GM12874 (cell line): ENCODE measurements around the gene NDC1.

Experiments used
- TF ChIP-seq, protein P1 (sequence below): IDR thresholded peaks from 2 replicates; pipeline ENCODE4 v1.5.1; 2011; ENCODE audit warnings: low read depth, mild to moderate bottlenecking, control low read depth, low read length, moderate library complexity; ENCODE audit not compliant: insufficient read depth

NDC1 gene, protein sequence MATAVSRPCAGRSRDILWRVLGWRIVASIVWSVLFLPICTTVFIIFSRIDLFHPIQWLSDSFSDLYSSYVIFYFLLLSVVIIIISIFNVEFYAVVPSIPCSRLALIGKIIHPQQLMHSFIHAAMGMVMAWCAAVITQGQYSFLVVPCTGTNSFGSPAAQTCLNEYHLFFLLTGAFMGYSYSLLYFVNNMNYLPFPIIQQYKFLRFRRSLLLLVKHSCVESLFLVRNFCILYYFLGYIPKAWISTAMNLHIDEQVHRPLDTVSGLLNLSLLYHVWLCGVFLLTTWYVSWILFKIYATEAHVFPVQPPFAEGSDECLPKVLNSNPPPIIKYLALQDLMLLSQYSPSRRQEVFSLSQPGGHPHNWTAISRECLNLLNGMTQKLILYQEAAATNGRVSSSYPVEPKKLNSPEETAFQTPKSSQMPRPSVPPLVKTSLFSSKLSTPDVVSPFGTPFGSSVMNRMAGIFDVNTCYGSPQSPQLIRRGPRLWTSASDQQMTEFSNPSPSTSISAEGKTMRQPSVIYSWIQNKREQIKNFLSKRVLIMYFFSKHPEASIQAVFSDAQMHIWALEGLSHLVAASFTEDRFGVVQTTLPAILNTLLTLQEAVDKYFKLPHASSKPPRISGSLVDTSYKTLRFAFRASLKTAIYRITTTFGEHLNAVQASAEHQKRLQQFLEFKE

DNA sequence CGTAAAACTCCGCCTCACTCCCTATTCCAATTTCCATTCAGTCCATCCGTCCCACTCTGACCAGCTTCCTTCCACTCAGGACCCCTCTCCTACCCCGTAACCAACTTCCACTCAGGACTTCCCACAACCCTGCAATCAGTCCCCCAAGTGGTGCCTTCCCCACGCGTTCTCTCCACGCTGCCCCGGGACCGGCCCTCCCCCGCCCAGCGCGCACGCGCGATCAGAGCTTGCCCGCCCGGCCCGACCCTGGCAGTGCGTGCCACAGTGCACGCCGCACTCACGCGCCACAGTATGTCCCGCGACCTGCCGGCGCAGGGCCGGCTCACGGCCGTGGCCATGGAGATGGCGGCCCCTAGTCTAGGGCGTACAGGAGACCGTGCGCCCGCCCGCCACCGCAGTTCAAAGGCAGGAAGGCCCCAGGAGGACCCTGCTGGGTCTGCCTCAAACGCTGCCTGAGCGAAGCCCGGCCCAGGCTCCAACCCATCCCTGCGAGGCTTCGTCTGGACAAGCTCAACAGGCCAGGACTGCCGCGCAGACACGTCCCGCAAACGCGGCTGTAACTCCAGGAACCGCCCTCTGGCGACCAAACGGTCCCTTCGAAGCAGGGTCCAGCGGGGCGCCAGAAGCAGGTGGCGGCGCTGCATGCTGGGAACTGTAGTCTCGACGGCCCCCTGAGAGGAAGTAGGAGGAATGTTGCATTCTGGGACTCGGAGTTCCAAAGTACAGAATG lies at the start of gene NDC1:
Gene NDC1, minus strand, starts transcription at position 373 of the 730 bp plus-strand sequence. Its CDS starts 35 bp downstream, at position 338.
- TF ChIP-seq, protein P1, sequence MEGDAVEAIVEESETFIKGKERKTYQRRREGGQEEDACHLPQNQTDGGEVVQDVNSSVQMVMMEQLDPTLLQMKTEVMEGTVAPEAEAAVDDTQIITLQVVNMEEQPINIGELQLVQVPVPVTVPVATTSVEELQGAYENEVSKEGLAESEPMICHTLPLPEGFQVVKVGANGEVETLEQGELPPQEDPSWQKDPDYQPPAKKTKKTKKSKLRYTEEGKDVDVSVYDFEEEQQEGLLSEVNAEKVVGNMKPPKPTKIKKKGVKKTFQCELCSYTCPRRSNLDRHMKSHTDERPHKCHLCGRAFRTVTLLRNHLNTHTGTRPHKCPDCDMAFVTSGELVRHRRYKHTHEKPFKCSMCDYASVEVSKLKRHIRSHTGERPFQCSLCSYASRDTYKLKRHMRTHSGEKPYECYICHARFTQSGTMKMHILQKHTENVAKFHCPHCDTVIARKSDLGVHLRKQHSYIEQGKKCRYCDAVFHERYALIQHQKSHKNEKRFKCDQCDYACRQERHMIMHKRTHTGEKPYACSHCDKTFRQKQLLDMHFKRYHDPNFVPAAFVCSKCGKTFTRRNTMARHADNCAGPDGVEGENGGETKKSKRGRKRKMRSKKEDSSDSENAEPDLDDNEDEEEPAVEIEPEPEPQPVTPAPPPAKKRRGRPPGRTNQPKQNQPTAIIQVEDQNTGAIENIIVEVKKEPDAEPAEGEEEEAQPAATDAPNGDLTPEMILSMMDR: no peak

DNA sequence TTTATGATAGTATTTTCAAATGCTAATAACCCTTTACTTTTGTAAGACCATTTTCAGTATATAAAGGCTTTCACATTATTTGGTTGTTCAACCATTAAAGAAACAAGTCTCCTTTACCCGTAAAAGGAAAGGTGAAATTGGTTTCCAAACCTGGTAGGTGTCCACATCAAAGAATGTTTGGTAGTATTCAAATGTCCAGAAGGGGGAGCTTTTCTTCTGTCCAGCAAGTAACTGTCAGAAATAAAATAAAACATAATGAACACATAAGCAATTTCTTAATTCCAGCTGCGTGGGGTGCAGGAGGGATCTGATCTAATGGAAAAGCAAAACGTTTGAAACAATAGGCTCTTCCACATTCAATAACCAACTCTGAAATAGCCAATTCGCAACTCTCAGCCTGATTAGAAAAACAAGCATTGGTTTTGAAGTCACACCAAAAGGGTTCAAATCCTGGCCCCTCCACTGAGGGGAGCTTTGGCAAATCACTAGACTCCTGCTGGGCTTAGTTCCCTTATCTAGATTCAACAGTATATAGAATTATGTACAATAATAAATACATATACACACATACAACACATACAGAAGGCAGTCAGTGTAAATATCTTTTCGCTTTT lies 40.5 kb upstream of the NDC1 start:
- TF ChIP-seq, protein P1: peak; percentile 45

DNA sequence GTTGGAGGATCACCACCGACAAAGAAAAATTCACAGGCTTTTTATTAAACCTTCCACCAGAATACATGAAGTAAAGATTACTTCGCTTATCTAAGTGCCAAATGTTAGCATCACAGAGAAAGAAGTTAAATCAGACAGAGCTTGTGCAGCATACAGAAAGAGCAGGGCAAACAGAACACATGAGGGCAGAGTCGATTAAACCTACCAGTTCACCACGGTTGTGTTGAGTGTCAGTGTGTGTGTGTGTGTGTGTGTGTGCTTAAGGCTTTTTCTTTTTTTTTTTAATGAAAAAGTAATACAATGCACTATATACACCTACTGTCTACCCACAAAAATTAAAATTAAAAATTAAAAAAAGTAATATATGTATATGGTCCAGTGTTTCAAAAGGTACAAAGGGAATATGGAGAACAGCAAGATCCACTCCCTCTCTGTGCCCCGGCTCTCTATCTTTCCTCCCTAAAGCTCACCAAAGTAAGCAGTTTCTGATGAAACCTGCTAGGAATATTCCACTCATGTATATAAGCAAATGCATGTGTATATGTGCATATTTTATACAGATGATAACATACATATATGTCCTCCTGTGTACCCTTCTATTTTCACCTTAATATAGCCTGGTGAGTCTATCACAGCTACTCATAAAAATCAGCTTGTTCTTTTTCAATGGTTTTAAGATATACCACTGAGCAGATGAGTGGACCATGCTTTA lies 33.8 kb upstream of the NDC1 start:
- TF ChIP-seq, protein P1: no peak

DNA sequence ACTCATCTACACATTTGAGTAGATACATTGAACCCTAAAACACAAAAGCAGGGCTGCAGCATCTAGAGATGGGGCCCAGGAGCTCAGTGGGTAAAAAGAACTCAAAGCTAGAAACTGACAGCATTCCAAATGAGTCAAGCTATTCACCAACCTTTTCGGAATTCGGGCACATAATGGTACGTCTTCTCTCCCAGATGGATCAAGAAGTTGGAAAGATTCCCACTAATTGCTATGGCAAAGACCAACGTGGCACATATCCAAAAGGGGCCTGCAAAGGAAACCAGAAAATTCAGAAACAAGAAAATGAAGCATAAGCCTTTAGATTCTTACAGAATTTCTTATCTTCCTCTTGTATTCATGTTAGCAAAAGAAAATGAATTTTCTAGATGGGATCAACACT lies 33.1 kb upstream of the NDC1 start:
- TF ChIP-seq, protein P1: no peak

DNA sequence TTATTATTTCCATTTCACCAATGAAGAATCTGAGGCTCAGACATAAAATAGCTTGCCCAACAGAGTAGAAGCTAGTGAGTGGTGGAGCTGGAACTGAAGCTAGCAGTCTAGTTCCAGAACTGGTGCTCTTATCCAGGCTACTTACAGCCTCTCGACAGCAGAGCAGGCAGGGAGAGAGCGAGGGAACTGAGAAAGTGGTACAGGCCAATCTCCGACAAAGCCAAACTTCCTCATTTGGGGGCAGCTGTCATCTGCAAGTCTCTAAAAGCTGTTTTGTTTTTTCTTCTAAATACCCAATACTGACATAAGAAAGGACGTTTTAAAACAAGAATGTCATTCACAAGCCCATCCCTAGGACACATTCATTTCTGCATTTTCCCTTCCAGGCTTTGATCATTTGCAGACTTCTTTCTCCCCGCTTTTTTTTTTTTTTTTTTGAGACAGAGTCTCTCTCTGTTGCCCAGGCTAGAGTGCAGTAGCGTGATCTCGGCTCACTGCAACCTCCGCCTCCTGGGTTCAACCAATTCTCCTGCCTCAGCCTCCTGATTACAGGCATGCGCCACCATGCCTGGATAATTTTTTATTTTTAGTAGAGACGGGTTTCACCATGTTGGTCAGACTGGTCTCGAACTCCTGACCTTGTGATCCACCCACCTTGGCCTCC lies 31.5 kb upstream of the NDC1 start:
- TF ChIP-seq, protein P1: no peak

DNA sequence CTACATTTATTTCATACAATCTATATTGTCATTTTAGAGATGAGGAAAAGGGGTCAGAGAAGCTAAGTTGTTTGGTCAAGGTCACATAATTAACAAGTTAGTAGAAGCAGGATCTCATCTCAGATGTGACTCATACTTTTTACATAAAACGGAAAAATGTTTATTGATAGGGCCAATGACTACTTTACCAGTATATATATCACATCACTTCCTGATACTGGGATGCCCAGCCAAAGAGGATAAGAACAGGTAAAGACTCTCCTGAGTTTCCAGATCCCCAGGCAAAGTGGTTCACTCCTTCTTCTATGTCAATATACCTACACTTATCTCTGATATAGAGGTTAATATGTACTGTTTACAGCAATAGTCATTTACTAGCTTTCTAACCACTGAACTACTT lies 30.5 kb upstream of the NDC1 start:
- TF ChIP-seq, protein P1: no peak
